ENCODE measurements around the gene TARBP1.

The TARBP1 gene

DNA sequence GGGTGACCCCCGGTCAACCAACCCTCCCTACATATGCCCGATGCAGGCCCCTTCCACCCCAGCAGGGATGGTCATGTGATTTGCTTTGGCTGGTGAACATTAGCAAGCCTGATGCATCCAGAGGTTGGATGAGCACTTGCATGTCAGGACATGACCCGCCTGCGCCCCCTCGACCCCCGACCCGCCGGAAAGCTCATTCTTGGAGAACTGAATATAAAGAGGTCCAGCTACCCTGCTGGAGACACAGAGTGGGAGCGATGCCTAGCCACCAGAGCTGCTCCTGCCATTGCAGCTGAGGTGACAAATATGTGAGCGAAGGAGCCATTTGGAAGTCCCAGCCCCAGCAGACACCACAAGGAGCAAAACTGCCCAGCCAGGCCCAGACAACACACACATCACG, 66.1 kb downstream of the TARBP1 start:
- no peak overlapping the region for H3K27ac ChIP-seq

DNA sequence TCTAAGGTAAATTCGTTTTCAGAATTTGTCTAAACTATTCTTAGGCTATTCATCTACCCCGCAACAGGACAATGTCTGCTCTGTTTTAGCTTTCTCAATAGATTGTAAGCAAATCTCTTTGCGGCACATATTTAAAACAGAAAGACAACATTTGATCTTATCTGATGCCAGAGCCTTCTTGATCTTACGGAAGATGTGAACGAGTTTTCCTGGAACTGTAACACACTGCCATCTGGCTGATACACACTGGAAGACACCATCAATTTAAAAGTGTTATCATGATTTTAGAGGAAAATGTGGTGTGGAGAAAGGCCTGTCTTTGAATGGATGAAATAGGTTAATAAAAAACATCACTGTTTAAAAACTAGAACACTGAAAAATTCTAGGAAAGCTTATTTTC, 69.7 kb downstream of the TARBP1 start:
- TF ChIP-seq, protein P1, sequence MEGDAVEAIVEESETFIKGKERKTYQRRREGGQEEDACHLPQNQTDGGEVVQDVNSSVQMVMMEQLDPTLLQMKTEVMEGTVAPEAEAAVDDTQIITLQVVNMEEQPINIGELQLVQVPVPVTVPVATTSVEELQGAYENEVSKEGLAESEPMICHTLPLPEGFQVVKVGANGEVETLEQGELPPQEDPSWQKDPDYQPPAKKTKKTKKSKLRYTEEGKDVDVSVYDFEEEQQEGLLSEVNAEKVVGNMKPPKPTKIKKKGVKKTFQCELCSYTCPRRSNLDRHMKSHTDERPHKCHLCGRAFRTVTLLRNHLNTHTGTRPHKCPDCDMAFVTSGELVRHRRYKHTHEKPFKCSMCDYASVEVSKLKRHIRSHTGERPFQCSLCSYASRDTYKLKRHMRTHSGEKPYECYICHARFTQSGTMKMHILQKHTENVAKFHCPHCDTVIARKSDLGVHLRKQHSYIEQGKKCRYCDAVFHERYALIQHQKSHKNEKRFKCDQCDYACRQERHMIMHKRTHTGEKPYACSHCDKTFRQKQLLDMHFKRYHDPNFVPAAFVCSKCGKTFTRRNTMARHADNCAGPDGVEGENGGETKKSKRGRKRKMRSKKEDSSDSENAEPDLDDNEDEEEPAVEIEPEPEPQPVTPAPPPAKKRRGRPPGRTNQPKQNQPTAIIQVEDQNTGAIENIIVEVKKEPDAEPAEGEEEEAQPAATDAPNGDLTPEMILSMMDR (IDR thresholded peaks at IDR 0.05): peak; percentile 35
- no peak for TF ChIP-seq ZFX (IDR thresholded peaks at IDR 0.05; ENCODE audit: borderline replicate concordance)
- no peak overlapping the region for H3K27ac ChIP-seq

More for the DNA sequence above, 66.1 kb downstream of the TARBP1 start:
- TF ChIP-seq, protein P1 (IDR thresholded peaks at IDR 0.05): no peak
- no peak for TF ChIP-seq ZFX (IDR thresholded peaks at IDR 0.05; ENCODE audit: borderline replicate concordance)

- TF ChIP-seq, protein P1 (IDR thresholded peaks at IDR 0.05): no peak
- TF ChIP-seq ZFX (IDR thresholded peaks at IDR 0.05; ENCODE audit: borderline replicate concordance): no peak
- H3K27ac ChIP-seq: no peak overlapping the region
Observed at GRCh38 chr1:234408757-234409156, 70.2 kb downstream of the TARBP1 start.

- no peak for TF ChIP-seq ZFX (IDR thresholded peaks at IDR 0.05; ENCODE audit: borderline replicate concordance)
- TF ChIP-seq, protein P1 (IDR thresholded peaks at IDR 0.05): no peak
- no peak overlapping the region for H3K27ac ChIP-seq
Observed at GRCh38 chr1:234406871-234407270, 72.1 kb downstream of the TARBP1 start.

- no peak for TF ChIP-seq ZFX (IDR thresholded peaks at IDR 0.05; ENCODE audit: borderline replicate concordance)
- TF ChIP-seq, protein P1 (IDR thresholded peaks at IDR 0.05): no peak
- H3K27ac ChIP-seq: no peak overlapping the region
Observed at GRCh38 chr1:234405676-234406075, 73.3 kb downstream of the TARBP1 start.

DNA sequence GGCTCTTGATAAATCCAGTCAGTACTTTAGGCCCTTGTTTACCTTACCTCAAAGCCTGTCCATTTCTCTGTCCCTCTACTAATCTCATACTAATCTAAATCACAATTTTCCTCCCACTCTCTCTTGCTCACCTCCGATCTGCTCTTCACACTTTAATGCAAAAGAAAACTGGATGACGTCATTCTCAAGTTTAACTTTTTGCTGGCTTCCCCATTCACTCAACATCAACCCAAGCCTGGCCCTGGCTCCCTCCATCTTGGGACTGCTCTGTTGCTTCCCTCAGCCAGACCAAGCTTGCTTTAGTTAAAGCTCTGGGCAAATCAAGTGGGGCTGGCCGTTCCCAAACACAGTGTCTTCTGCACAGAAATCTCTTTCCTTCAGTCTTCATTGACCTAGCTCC, 76.0 kb downstream of the TARBP1 start:
- H3K27ac ChIP-seq: no peak overlapping the region

GRCh38 chr1:234401658-234402057, 77.3 kb downstream of the TARBP1 start:
- H3K27ac ChIP-seq: no peak overlapping the region
- TF ChIP-seq, protein P1 (IDR thresholded peaks at IDR 0.05): no peak
- TF ChIP-seq ZFX (IDR thresholded peaks at IDR 0.05; ENCODE audit: borderline replicate concordance): no peak

More for the DNA sequence above, 76.0 kb downstream of the TARBP1 start:
- no peak for TF ChIP-seq ZFX (IDR thresholded peaks at IDR 0.05; ENCODE audit: borderline replicate concordance)
- TF ChIP-seq, protein P1 (IDR thresholded peaks at IDR 0.05): no peak
